Astrocyte of the cerebellum (primary cell): ENCODE data around the gene PRR7.

Source experiments
- DNase-seq: peaks from one replicate; pipeline ENCODE4 v3.0.0-alpha.2; 2011; ENCODE audit warnings: low read depth
- H3K4me3 ChIP-seq: 2 replicates; pipeline ENCODE4 v1.5.1; 2011; ENCODE audit warnings: mild to moderate bottlenecking, low read depth, low read length, moderate library complexity
- in situ Hi-C: cut with HindIII; loops from 2 replicates; pipeline ENCODE4 v1.10.0; 2017; ENCODE audit warnings: low sequenced_read_pairs
- TF ChIP-seq, protein P1 (sequence below): IDR thresholded peaks from 2 replicates; pipeline ENCODE4 v1.5.1; 2012; ENCODE audit warnings: low read length, low read depth, moderate library complexity, mild to moderate bottlenecking; ENCODE audit errors: missing control alignments

PRR7 gene

DNA sequence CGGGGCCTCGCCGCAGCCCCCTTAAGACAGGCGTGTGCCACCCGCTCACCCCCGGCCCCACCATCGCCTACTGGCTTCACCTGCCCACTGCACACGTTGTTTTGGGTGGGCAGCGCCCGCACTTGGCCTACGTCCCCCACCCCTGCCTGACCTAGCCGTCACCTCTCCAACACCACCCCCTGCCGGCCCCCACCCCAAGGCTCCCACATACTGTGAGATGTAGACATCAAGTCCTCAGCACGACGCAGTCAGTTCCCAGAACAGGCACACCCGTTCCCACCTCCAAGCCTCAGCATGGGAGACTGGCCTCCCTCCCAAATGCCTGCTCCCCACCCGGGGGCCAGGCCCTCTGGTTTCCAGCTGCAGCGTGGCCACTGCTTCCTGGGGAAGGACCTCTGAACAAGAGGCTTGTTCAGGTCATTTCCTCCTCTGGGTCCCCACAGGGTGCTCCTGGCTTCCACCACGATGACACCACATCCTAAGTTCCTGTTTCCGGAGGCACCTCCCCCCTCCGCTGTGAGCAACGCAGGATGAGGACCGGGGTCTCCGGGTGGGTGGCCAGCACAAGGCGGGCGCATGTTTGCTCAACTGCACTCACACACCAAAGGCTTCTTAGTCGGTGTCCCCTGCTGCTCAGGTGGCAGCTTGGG, 15.5 kb downstream of the PRR7 start:
- TF ChIP-seq, protein P1, sequence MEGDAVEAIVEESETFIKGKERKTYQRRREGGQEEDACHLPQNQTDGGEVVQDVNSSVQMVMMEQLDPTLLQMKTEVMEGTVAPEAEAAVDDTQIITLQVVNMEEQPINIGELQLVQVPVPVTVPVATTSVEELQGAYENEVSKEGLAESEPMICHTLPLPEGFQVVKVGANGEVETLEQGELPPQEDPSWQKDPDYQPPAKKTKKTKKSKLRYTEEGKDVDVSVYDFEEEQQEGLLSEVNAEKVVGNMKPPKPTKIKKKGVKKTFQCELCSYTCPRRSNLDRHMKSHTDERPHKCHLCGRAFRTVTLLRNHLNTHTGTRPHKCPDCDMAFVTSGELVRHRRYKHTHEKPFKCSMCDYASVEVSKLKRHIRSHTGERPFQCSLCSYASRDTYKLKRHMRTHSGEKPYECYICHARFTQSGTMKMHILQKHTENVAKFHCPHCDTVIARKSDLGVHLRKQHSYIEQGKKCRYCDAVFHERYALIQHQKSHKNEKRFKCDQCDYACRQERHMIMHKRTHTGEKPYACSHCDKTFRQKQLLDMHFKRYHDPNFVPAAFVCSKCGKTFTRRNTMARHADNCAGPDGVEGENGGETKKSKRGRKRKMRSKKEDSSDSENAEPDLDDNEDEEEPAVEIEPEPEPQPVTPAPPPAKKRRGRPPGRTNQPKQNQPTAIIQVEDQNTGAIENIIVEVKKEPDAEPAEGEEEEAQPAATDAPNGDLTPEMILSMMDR = no peak
- DNase-seq = no peak
- in situ Hi-C loops = no loop called here
- H3K4me3 ChIP-seq = no peak overlapping the region

DNA sequence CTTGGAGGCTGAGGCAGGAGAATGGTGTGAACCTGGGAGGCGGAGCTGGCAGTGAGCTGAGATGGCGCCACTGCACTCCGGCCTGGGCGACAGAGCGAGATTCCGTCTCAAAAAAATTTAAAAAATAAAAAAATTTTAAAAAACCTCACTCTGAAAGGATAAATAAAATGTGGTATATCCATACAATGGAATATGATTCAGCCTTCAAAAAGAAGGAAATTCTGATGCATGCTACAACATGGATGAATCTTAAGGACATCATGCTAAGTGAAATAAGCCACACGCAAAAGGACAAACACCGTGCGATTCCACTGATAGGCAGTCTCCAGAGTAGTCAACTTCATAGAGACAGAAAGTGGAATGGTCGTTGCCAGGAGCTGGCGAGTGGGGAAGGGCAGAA, 18.4 kb downstream of the PRR7 start:
- DNase-seq = no peak
- in situ Hi-C loops = no loop called here
- no peak overlapping the region for H3K4me3 ChIP-seq
- TF ChIP-seq, protein P1 = no peak

DNA sequence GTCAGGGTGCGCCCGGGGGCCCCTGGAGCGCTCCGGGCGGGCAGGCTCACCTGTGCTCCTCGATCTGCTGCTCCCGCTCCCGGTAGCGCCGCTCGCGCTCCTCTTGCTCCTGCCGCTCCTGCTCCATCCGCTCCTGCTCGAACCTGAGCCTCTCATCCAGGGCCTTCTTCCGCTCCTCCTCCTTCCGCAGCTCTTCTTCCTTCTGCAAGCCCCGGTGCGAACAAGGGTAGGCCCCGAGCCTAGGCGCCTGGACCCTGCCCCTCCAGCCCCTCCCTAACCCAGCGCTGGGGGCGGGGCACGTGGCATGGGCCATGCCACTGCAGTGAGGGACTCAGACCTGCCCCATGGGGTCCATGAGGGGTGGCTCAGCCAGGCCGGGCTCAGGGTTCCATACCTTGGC, 20.2 kb downstream of the PRR7 start:
- in situ Hi-C loops = no loop called here
- DNase-seq = no peak
- TF ChIP-seq, protein P1 = no peak
- H3K4me3 ChIP-seq = no peak overlapping the region

DNA sequence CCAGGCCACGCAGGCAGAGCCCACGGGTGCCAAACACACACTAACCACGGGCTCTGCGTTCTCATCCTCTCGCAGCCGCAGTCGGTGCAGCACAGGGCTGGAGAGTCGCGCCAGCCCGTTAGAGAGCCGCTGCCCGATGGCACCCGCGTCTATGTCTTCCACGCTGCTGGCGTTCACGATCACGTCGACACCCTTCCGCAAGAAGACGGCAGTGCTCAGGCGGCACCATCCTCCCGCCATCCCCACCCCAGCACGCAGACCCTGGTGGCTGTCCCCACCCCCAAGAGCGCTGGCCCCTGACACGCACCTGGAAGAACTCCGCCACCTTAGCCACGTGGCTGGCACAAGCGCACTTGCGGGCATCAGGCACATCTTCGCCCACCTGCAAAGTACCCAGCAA, 20.8 kb downstream of the PRR7 start:
- DNase-seq = no peak
- TF ChIP-seq, protein P1 = no peak
- in situ Hi-C loops = no loop called here
- no peak overlapping the region for H3K4me3 ChIP-seq

DNA sequence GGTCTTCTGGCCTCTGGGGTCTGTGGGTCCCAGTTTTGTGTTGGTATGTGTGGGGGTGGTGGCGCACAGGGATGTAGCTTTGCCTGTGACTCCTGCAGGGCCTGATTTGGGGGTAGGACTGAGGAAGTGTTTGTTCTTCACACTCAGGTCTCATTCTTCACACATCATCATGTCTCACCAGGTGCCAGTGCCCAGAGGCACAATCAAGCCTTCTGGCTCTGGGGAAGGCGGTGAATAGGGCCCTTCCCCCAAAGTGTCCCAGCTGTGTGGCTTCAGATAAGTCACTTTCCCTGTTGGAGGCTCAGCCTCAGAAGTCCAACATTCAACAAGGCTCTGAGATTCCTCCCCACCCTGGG, 21.7 kb downstream of the PRR7 start:
- DNase-seq = no peak
- TF ChIP-seq, protein P1 = no peak
- in situ Hi-C loops = no loop called here
- no peak overlapping the region for H3K4me3 ChIP-seq

DNA sequence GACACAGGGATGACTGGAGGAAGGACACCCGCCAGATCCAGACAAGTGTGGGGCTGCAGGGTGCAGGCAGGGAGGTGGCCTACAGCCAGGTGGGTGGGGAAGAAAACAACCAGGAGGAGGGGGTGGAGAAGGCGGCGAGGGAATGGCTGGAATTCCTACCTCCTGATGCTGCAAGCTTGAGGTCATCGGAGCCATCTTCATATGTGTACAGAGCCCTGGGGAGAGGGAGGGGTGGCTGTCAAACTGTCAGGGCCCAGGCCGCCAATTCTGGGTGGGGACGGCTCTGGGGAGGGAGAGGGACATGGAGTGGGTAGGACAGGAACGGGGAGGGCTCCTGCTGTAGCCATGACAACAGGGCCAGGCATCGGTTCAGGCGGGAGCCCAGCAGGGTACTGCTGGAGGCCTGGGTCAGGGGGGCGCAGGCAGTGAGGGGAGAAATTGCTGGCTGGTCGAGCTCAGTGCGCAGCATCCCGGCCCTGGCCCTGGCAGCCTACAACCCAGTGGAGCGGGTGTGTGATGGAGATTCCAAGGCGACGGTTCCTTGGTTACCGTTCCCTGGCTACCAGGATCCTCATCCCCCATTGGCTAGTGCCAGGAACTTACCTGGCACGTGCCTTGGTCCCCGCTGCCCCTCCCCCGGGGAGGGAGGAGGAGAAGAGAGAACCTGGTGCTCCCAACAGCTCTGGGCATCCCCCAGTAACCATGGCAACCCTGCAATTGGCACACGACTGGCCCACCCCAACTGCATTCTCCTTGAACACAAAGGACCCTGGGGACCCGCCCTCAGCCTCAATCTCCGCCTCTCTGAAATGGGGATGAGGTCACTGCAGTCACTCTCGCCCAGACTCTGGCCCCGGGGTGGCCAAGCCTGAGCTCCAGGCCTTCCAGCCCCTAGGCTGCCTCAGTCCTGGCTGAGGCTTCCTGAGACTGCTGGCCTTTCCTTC, 22.3 kb downstream of the PRR7 start:
- TF ChIP-seq, protein P1 = no peak
- no peak overlapping the region for H3K4me3 ChIP-seq
- in situ Hi-C loops = no loop called here
- no peak for DNase-seq
